Astrocyte (in vitro differentiated cells and primary cell): ENCODE measurements around the gene VPS37B. TPM values are rescaled to one million over a fixed set of nuclear protein-coding genes. Genes with fewer than 3 reads are reported as not detected.

Source experiments
- DNase-seq: peaks from one replicate; pipeline ENCODE4 v3.0.0-alpha.2; 2010; ENCODE audit warnings: low read depth
- FAIRE-seq: peaks from 2 replicates; lab custom pipeline; 2011; peaks lifted over from hg19 to GRCh38; lab: Jason Lieb, UNC
- H2AFZ ChIP-seq: 2 replicates; pipeline ENCODE4 v1.6.0; 2012; ENCODE audit warnings: low read depth, low read length, inconsistent platforms
- H3K27ac ChIP-seq: 2 replicates; pipeline ENCODE4 v1.5.1; 2011; ENCODE audit warnings: low read depth, low read length, inconsistent platforms
- H3K27me3 ChIP-seq: 2 replicates; pipeline ENCODE4 v1.6.0; 2011; ENCODE audit warnings: low read length, inconsistent platforms; ENCODE audit not compliant: insufficient read depth
- H3K36me3 ChIP-seq: 2 replicates; pipeline ENCODE4 v1.5.1; 2011; ENCODE audit warnings: low read length, inconsistent platforms; ENCODE audit not compliant: insufficient read depth
- H3K4me1 ChIP-seq: 2 replicates; pipeline ENCODE4 v1.5.1; 2011; ENCODE audit warnings: low read length, inconsistent platforms; ENCODE audit not compliant: insufficient read depth
- H3K4me2 ChIP-seq: 2 replicates; pipeline ENCODE4 v1.6.0; 2012; ENCODE audit warnings: low read length, inconsistent platforms
- H3K4me3 ChIP-seq: 2 replicates; pipeline ENCODE4 v1.5.1; 2011; ENCODE audit warnings: low read depth, mild to moderate bottlenecking, low read length, inconsistent platforms; ENCODE audit not compliant: insufficient read depth
- H3K79me2 ChIP-seq: 2 replicates; pipeline ENCODE4 v1.6.0; 2012; ENCODE audit warnings: mild to moderate bottlenecking, low read length, inconsistent platforms; ENCODE audit not compliant: insufficient read depth
- H3K9ac ChIP-seq: 2 replicates; pipeline ENCODE4 v1.6.0; 2012; ENCODE audit warnings: mild to moderate bottlenecking, low read length, inconsistent platforms
- H3K9me3 ChIP-seq: 2 replicates; pipeline ENCODE4 v1.5.1; 2012; ENCODE audit warnings: low read depth, mild to moderate bottlenecking, low read length, inconsistent platforms; ENCODE audit not compliant: insufficient read depth
- H4K20me1 ChIP-seq: 2 replicates; pipeline ENCODE4 v1.6.0; 2012; ENCODE audit warnings: low read length, inconsistent platforms; ENCODE audit not compliant: insufficient read depth
- H3K27ac Mint-ChIP-seq: one replicate; pipeline ENCODE4 v1.8.0; 2021; ENCODE audit warnings: mild to moderate bottlenecking, mixed read lengths; ENCODE audit not compliant: unreplicated experiment
- H3K27me3 Mint-ChIP-seq: one replicate; pipeline ENCODE4 v1.8.0; 2021; ENCODE audit warnings: low read depth, mixed read lengths; ENCODE audit not compliant: unreplicated experiment
- H3K36me3 Mint-ChIP-seq: one replicate; pipeline ENCODE4 v1.8.0; 2021; ENCODE audit warnings: low read depth, mixed read lengths; ENCODE audit not compliant: unreplicated experiment
- H3K4me1 Mint-ChIP-seq: one replicate; pipeline ENCODE4 v1.8.0; 2021; ENCODE audit warnings: low read depth, mixed read lengths; ENCODE audit not compliant: unreplicated experiment
- H3K4me3 Mint-ChIP-seq: one replicate; pipeline ENCODE4 v1.8.0; 2021; ENCODE audit warnings: mild to moderate bottlenecking, moderate library complexity, mixed read lengths; ENCODE audit not compliant: unreplicated experiment
- H3K9me3 Mint-ChIP-seq: one replicate; pipeline ENCODE4 v1.8.0; 2021; ENCODE audit warnings: mild to moderate bottlenecking, mixed read lengths; ENCODE audit not compliant: unreplicated experiment
- CTCF ChIP-seq: IDR thresholded peaks from 2 replicates; pipeline ENCODE4 v1.5.1; 2011; ENCODE audit warnings: low read depth, mild to moderate bottlenecking, inconsistent platforms, low read length, moderate library complexity; ENCODE audit not compliant: insufficient read depth
- EZH2 ChIP-seq: IDR thresholded peaks from 2 replicates; pipeline ENCODE4 v1.6.1; 2012; ENCODE audit warnings: mild to moderate bottlenecking, low read length, inconsistent platforms; ENCODE audit not compliant: insufficient read depth
- total RNA-seq: library from RNA; stranded (reverse); gene quantifications from 2 replicates; pipeline ENCODE4 v1.2.1, GENCODE V29; 2021

The VPS37B gene
- total RNA-seq, 1 donor from 2014 or later = 31.4 TPM

GRCh38 chr12:122847921-122848421 lies 48.0 kb downstream of the VPS37B start:
- TF ChIP-seq CTCF (no peak), EZH2 (no peak)
- Mint-ChIP-seq H3K4me3 (no peak overlapping the region), H3K4me1 (peaks cover 12% of the 10 kb centered on the region), H3K9me3 (no peaks in the 10 kb centered on the region), H3K27me3 (no peaks in the 10 kb centered on the region), H3K27ac (no peak overlapping the region), H3K36me3 (peaks cover 5% of the 10 kb centered on the region)
- Histone ChIP-seq H3K27me3 (no peaks in the 10 kb centered on the region), H3K9ac (no peak overlapping the region), H3K36me3 (no peaks in the 10 kb centered on the region), H3K4me2 (no peak overlapping the region), H3K27ac (no peak overlapping the region), H3K4me3 (no peak overlapping the region), H3K79me2 (peaks cover 7% of the 10 kb centered on the region), H2AFZ (no peak overlapping the region), H3K9me3 (no peaks in the 10 kb centered on the region), H4K20me1 (peaks cover 3% of the 10 kb centered on the region), H3K4me1 (peaks cover 18% of the 10 kb centered on the region)
- FAIRE-seq (no peak), DNase-seq (no peak)

GRCh38 chr12:122847516-122847836 lies 48.4 kb downstream of the VPS37B start:
- Histone ChIP-seq H3K4me1 (peaks cover 18% of the 10 kb centered on the region), H2AFZ (no peak overlapping the region), H3K9me3 (no peaks in the 10 kb centered on the region), H3K27me3 (no peaks in the 10 kb centered on the region), H3K36me3 (no peaks in the 10 kb centered on the region), H3K9ac (no peak overlapping the region), H3K79me2 (peaks cover 7% of the 10 kb centered on the region), H3K4me2 (no peak overlapping the region), H3K27ac (no peak overlapping the region), H3K4me3 (no peak overlapping the region), H4K20me1 (peaks cover 3% of the 10 kb centered on the region)
- H3K36me3 Mint-ChIP-seq = peaks cover 5% of the 10 kb centered on the region
- H3K27me3 Mint-ChIP-seq = no peaks in the 10 kb centered on the region
- FAIRE-seq (no peak), DNase-seq (no peak)
- no peak overlapping the region for H3K4me3 Mint-ChIP-seq
- TF ChIP-seq EZH2 (no peak), CTCF (no peak)
- H3K9me3 Mint-ChIP-seq = no peaks in the 10 kb centered on the region
- H3K27ac Mint-ChIP-seq = no peak overlapping the region
- H3K4me1 Mint-ChIP-seq = peaks cover 10% of the 10 kb centered on the region

- Histone ChIP-seq H3K27me3 (no peaks in the 10 kb centered on the region), H3K27ac (no peak overlapping the region), H3K4me2 (no peak overlapping the region), H3K9me3 (no peaks in the 10 kb centered on the region), H3K4me3 (no peak overlapping the region), H3K4me1 (peaks cover 18% of the 10 kb centered on the region), H3K9ac (no peak overlapping the region), H4K20me1 (peaks cover 3% of the 10 kb centered on the region), H3K79me2 (peaks cover 7% of the 10 kb centered on the region), H3K36me3 (no peaks in the 10 kb centered on the region), H2AFZ (no peak overlapping the region)
- DNase-seq (no peak), FAIRE-seq (no peak)
- no peak for TF ChIP-seq CTCF
- TF ChIP-seq EZH2 = no peak
- H3K27me3 Mint-ChIP-seq = no peaks in the 10 kb centered on the region
- no peak overlapping the region for H3K27ac Mint-ChIP-seq
- peaks cover 9% of the 10 kb centered on the region for H3K4me1 Mint-ChIP-seq
- no peaks in the 10 kb centered on the region for H3K9me3 Mint-ChIP-seq
- peaks cover 5% of the 10 kb centered on the region for H3K36me3 Mint-ChIP-seq
- H3K4me3 Mint-ChIP-seq = no peak overlapping the region
These were observed 49.1 kb downstream of the VPS37B start for GRCh38 chr12:122846622-122847515.
